Ovary (tissue), 9 donors: ENCODE data around the gene ABCC1. TPM values are rescaled to one million over a fixed set of nuclear protein-coding genes. Genes with fewer than 3 reads are reported as not detected.
"Not testable (repeated sequence)": the region's sequence is repeated elsewhere in the genome, so short reads cannot be mapped to it uniquely, and the experiment has no call there.

ENCODE experiments used
- DNase-seq, 5 donors: peaks; one replicate each; pipeline ENCODE4 v3.0.0-alpha.2; 2019 to 2020
- H3K27ac ChIP-seq, 2 donors: fragments of 200-600 bp; one replicate each; pipeline versions ENCODE4 v1.5.1 to v1.8.0; 2019 to 2022
- H3K27me3 ChIP-seq: fragments of 200-600 bp; one replicate; pipeline ENCODE4 v1.8.0; 2022
- H3K36me3 ChIP-seq: fragments of 200-600 bp; sonication (generic); one replicate; pipeline ENCODE4 v1.5.1; 2019
- H3K4me1 ChIP-seq: one replicate; pipeline ENCODE4 v1.8.1; 2013; ENCODE audit warnings: mild to moderate bottlenecking, moderate library complexity; ENCODE audit not compliant: insufficient read depth
- H3K4me3 ChIP-seq: fragments of 200-600 bp; sonication (generic); one replicate; pipeline ENCODE4 v1.5.1; 2017
- H3K9me3 ChIP-seq, 2 donors: fragments of 200-600 bp in 1 of 2; sonication (generic) in 1 of 2; one replicate each; pipeline versions ENCODE4 v1.5.1 to v1.8.1; 2013 to 2019; ENCODE audit warnings: mild to moderate bottlenecking in 1 of 2, moderate library complexity in 1 of 2
- EP300 ChIP-seq: sonication (generic); formaldehyde crosslinking; IDR thresholded peaks from one replicate; pipeline ENCODE4 v1.6.1; 2017; ENCODE audit warnings: antibody characterized with exemption
- POLR2A ChIP-seq: fragments of 450-650 bp; IDR thresholded peaks from one replicate; pipeline ENCODE4 v1.6.1; 2017; ENCODE audit warnings: antibody characterized with exemption, mild to moderate bottlenecking, moderate library complexity
- WGBS, 3 donors: extraction: QIAGEN DNeasy Blood & Tissue Kit in 1 of 3; methylation state at CpG; one replicate each; pipeline versions ENCODE4 v1.1.5 to v1.1.7; 2013 to 2017; 5-methylcytosine and 5-hydroxymethylcytosine counted together
- intact Hi-C, 4 donors: fragments of 100-400 bp; cut with DNase I; formaldehyde crosslinking; loops; one replicate each; pipeline versions ENCODE4 v1.11.0 to v1.15.1; 2022 to 2023
- polyA plus RNA-seq, 2 donors: library from polyadenylated mRNA; stranded (reverse); fragments of 200-250 nt in 1 of 2; fragments of 350-450 nt in 1 of 2; fragmentation: Illumina TruSeq in 1 of 2; extraction: RNeasy Lipid Tissue Mini Kit (QIAGEN cat#74804) in 1 of 2; gene quantifications; one replicate each; pipeline ENCODE4 v1.2.3, GENCODE V29; 2013 to 2014
- total RNA-seq, 7 donors: library from RNA; depleted of rRNA in 2 of 7; stranded (reverse); fragments of >200 nt in 2 of 7; fragmentation: NEBNext Ultra II Directional in 3 of 7; extraction: Animal tissue kit (Norgen Biotek cat#: 25700) in 3 of 7; gene quantifications; one replicate each; pipeline versions ENCODE4 v1.1.0 to v1.2.4, GENCODE V29; 2016 to 2023
- TF ChIP-seq, protein P1 (sequence below), 3 donors: fragments of 450-650 bp in 2 of 3; fragments of 200-600 bp in 1 of 3; IDR thresholded peaks; one replicate each; pipeline versions ENCODE4 v1.5.1 to v1.8.0; 2016 to 2022; ENCODE audit warnings: antibody characterized with exemption in 3 of 3, mild to moderate bottlenecking in 1 of 3
- donor health status: DM: no; HTN: no; CAD: no; lungs with moderate emphysema.
- donor health status: DM: no; HTN: no; CAD: no.
- donor health status: Bipolar disorder and iron deficiency.
- donor health status: DM: yes; HTN: yes; CAD: no.
- donor health status: DM: no; HTN: no; CAD: no.
- donor health status: DM: yes; HTN: yes; CAD: no.

ABCC1 gene
- total and polyA plus RNA-seq, 9 donors = 10.0 to 31.1 (median 20.9) TPM

DNA sequence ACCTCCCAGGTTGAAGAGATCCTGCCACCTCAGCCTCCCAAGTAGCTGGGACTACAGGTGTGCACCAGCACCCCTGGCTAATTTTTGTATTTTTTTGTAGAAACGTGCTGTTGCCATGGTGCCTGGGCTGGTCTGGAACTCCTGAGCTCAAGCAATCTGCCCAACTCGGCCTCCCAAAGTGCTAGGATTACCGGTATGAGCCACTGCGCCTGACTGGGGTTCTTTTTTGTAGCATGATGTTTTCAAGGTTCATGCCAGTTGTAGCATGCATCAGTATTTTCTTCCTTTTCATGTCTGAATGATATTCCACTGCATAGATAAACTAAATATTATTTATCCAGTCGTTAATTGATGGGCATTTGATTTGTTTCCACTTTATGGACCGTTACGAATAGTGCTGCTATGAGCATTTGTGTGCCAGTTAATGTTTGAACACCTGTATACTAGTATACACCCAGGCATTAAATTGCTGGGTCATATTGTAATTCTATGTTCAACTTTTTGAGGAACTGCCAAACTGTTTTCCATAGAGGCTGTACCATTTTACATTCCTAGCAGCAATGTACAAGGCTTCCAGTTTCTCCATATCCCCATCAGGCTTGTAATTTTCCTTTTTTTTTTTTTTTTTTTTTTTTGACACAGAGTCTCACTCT lies 36.2 kb upstream of the ABCC1 start:
- peak in 1 of 5 donors; percentile 14 for DNase-seq
- no peak overlapping the region for H3K4me3 ChIP-seq
- H3K27me3 ChIP-seq = no peaks in the 10 kb centered on the region
- H3K27ac ChIP-seq = no peak overlapping the region
- no peaks in the 10 kb centered on the region for H3K9me3 ChIP-seq
- TF ChIP-seq, protein P1, sequence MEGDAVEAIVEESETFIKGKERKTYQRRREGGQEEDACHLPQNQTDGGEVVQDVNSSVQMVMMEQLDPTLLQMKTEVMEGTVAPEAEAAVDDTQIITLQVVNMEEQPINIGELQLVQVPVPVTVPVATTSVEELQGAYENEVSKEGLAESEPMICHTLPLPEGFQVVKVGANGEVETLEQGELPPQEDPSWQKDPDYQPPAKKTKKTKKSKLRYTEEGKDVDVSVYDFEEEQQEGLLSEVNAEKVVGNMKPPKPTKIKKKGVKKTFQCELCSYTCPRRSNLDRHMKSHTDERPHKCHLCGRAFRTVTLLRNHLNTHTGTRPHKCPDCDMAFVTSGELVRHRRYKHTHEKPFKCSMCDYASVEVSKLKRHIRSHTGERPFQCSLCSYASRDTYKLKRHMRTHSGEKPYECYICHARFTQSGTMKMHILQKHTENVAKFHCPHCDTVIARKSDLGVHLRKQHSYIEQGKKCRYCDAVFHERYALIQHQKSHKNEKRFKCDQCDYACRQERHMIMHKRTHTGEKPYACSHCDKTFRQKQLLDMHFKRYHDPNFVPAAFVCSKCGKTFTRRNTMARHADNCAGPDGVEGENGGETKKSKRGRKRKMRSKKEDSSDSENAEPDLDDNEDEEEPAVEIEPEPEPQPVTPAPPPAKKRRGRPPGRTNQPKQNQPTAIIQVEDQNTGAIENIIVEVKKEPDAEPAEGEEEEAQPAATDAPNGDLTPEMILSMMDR (IDR thresholded peaks at IDR 0.05) = no peak
- TF ChIP-seq EP300 = no peak
- TF ChIP-seq POLR2A = no peak
- no peaks in the 10 kb centered on the region for H3K36me3 ChIP-seq
- 72 to 75% (median 74%) methylated on average over 7 of the region's 7 CpGs for WGBS, 3 donors
- intact Hi-C loops = no loop called here
- H3K4me1 ChIP-seq = no peaks in the 10 kb centered on the region

DNA sequence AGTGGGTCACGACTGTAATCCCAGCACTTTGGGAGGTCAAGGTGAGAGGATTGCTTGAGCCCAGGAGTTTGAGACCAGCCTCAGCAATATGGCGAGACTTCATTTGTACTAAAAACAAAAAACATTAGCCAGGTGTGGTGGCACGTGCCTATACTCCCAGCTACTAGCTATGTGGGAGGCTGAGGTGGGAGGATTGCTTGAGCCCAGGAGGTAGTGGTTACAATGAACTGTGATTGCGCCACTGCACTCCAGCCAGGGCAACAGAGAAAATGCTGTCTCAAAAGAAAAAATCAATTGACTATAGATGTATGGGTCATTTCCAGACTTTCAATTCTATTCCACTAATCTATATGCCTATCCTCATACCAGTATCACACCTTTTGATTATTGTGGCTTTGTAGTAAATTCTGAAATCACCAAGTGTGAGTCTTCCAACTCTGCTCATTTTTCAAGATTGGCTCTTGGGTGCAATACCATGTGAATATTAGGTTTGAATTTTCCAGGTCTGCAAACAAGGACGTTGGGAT lies 33.8 kb upstream of the ABCC1 start:
- intact Hi-C loops = no loop called here
- no peak for DNase-seq
- Histone ChIP-seq H3K9me3 (no peaks in the 10 kb centered on the region), H3K27ac (no peak overlapping the region), H3K4me1 (no peaks in the 10 kb centered on the region), H3K4me3 (no peak overlapping the region), H3K36me3 (no peaks in the 10 kb centered on the region), H3K27me3 (no peaks in the 10 kb centered on the region)
- TF ChIP-seq POLR2A (no peak), EP300 (no peak)
- TF ChIP-seq, protein P1 (IDR thresholded peaks at IDR 0.05) = no peak
- WGBS, 3 donors = 62 to 82% (median 77%) methylated on average over 5 of the region's 5 CpGs

DNA sequence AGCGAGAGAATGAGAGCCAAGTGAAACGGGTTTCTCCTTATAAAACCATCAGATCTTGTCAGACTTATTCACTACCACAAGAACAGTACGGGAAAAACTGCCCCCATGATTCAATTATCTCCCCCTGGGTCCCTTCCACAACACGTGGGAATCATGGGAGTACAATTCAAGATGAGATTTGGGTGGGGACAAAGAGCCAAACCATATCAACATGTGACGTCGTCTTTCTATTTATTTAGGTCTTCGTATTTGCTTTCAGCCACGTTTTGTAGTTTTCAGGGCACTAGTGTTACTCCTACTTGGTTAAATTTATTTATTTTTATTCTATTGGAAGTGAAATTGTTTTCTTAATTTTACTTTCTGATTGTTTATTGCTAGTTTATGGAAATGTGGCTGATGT lies 33.1 kb upstream of the ABCC1 start:
- intact Hi-C loops = no loop called here
- TF ChIP-seq, protein P1 (IDR thresholded peaks at IDR 0.05) = no peak
- TF ChIP-seq EP300 (no peak), POLR2A (no peak)
- H3K27ac ChIP-seq = no peak overlapping the region
- H3K27me3 ChIP-seq = no peaks in the 10 kb centered on the region
- DNase-seq = no peak
- no peaks in the 10 kb centered on the region for H3K36me3 ChIP-seq
- H3K4me1 ChIP-seq = no peaks in the 10 kb centered on the region
- H3K4me3 ChIP-seq = no peak overlapping the region
- 86 to 87% (median 87%) methylated on average over 8 of the region's 8 CpGs for WGBS, 3 donors
- no peaks in the 10 kb centered on the region for H3K9me3 ChIP-seq

DNA sequence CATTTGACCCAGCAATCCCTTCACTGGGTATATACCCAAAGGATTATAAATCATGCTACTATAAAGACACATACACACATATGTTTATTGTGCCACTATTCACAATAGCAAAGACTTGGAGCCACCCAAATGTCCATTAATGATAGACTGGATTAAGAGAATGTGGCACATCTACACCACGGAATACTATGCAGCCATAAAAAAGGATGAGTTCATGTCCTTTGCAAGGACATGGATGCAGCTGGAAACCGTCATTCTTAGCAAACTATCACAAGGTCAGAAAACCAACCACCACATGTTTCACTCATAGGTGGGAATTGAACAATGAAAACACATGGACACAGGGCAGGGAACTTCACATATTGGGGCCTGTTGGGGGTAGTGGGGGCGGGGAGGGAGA lies 31.1 kb upstream of the ABCC1 start:
- DNase-seq, H3K27me3 ChIP-seq, H3K27ac ChIP-seq, H3K4me1 ChIP-seq, H3K4me3 ChIP-seq, H3K9me3 ChIP-seq, intact Hi-C loops, H3K36me3 ChIP-seq: not testable (repeated sequence)
- WGBS, 3 donors = 78 to 82% (median 79%) methylated on average over 3 of the region's 3 CpGs

DNA sequence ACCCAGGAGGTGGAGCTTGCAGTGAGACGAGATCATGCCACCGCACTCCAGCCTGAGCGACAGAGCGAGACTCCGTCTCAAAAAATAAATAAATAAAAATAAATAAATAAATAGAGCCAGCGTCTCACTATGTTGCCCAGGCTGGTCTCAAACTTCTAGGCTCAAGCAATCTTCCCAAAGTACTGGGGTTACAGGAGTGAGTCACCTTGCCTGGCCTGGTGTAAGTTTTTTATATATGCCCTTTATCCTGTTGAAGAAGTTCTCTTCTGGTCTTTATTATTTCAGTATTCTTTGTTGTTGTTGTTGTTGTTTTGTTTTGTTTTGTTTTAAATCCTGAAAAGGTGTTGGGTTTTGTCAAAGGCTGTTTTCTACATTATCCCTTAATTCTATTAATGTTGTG lies 30.1 kb upstream of the ABCC1 start:
- Histone ChIP-seq H3K27ac (no peak overlapping the region), H3K9me3 (no peaks in the 10 kb centered on the region), H3K36me3 (no peaks in the 10 kb centered on the region), H3K27me3 (no peaks in the 10 kb centered on the region), H3K4me1 (no peaks in the 10 kb centered on the region), H3K4me3 (no peak overlapping the region)
- intact Hi-C loops = no loop called here
- no peak for TF ChIP-seq EP300
- no peak for TF ChIP-seq POLR2A
- TF ChIP-seq, protein P1 (IDR thresholded peaks at IDR 0.05) = no peak
- DNase-seq = no peak
- WGBS, 3 donors = 91 to 95% (median 94%) methylated on average over 6 of the region's 6 CpGs
